BJ (cell line): ENCODE data around the gene GPR17. TPM values are rescaled to one million over a fixed set of nuclear protein-coding genes. Genes with fewer than 3 reads are reported as not detected.

Experiments used
- CTCF ChIA-PET: fragments of 350-600 bp; formaldehyde crosslinking; extraction: SDS; loops from one replicate; lab custom pipeline; 2021; ENCODE audit warnings: antibody characterized with exemption, inconsistent platforms; lab: Yijun Ruan, JAX
- POLR2A ChIA-PET: fragments of 300-600 bp; sonication (Branson Sonifier 250); formaldehyde crosslinking; extraction: SDS; loops from one replicate; lab custom pipeline; 2021; ENCODE audit warnings: antibody characterized with exemption; lab: Charles Lee
- DNase-seq: peaks from one replicate; pipeline ENCODE4 v3.0.0-alpha.2; 2011; ENCODE audit warnings: low read depth
- H3K27me3 ChIP-seq: 2 replicates; pipeline ENCODE4 v1.6.0; 2011; ENCODE audit warnings: low read length; ENCODE audit not compliant: control insufficient read depth, insufficient read depth
- H3K36me3 ChIP-seq: 2 replicates; pipeline ENCODE4 v1.5.1; 2011; ENCODE audit warnings: low read length; ENCODE audit not compliant: control insufficient read depth, insufficient read depth
- H3K4me3 ChIP-seq: 2 replicates; pipeline ENCODE4 v1.5.1; 2011; ENCODE audit warnings: low read depth, mild to moderate bottlenecking, control low read depth, low read length
- CTCF ChIP-seq: IDR thresholded peaks from 2 replicates; pipeline ENCODE4 v1.5.1; 2011; ENCODE audit warnings: low read depth, mild to moderate bottlenecking, control low read depth, inconsistent platforms, low read length, moderate library complexity; ENCODE audit not compliant: insufficient read depth
- polyA plus RNA-seq: library from polyadenylated mRNA; depleted of rRNA; stranded (reverse); fragments of >200 nt; gene quantifications from 2 replicates; pipeline ENCODE4 v1.2.3, GENCODE V29; 2011

GPR17 gene
- polyA plus RNA-seq, 1 experiment, result not detected

DNA sequence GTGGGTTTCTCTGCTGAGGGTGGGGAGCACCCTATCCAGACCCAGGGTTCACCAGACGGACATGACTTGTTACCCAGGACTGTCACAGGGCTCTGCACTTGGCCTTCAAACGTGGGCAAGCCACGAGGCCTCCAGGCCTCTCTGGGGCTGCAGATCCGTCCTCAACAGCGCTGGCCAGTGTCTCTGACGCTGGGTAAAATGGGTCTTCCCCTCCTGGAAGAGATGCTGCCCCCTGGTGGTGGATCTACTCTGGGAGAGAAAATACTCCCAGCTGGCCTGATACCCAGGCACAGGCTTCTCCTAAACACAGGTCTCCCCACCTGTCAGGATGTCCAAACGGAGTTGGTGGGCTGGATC, 3.7 kb downstream of the GPR17 start:
- ChIA-PET CTCF (interaction anchor here (0.6 to 8.8 kb wide), 20 partner anchors 11 to 160 kb away, joined by 3 to 89 read pairs (median 4); partner anchors contain the start of genes IWS1 and LIMS2), POLR2A (no interaction called here)
- Histone ChIP-seq H3K27me3 (no peaks in the 10 kb centered on the region), H3K36me3 (peaks cover 11% of the 10 kb centered on the region), H3K4me3 (no peak overlapping the region)
- no peak for DNase-seq
- peak; percentile 87 for TF ChIP-seq CTCF

DNA sequence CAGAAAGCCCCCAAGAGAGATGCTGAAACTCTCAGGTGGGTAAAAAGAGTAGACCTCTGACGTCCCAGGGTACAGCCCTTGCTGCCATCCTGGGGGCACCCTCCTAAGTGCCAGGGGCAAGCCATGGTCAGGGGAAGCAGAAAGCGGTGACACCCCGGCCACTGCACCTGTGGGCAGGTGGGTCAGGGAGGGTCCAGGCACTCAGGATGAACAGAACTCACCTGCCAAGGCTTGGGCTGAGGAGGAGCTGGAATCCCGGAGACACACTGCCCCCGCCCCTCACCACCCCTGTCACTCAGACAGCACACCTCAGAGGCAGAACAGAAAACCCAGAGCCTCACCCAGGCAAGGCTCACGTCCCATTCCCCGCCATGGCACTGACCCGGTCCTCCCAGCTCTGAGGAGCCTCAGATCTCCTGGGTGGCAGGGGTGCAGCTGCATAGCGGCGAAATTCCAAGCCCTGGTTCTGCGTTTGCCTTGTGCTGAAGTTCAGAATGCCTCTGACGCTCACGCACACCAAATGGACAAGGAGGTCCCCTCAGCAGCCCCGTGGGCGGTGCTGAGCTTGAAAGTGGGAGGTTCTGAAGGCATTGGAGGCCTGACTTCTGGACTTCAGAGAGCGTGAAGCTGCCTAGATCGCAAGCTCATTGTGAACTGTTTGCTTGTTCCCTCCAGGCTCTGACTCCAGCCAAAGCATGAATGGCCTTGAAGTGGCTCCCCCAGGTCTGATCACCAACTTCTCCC, 4.3 kb downstream of the GPR17 start:
- DNase-seq, result no peak
- CTCF ChIA-PET, result interaction anchor here (0.6 to 8.8 kb wide), 21 partner anchors 11 to 159 kb away, joined by 3 to 89 read pairs (median 4); partner anchors contain the start of genes IWS1 and LIMS2
- Histone ChIP-seq H3K27me3 (no peaks in the 10 kb centered on the region), H3K4me3 (no peak overlapping the region), H3K36me3 (peaks cover 13% of the 10 kb centered on the region)
- no peak for TF ChIP-seq CTCF
- POLR2A ChIA-PET, result no interaction called here

- ChIA-PET POLR2A (no interaction called here), CTCF (interaction anchor here (0.6 to 8.8 kb wide), 18 partner anchors 12 to 143 kb away, joined by 3 to 89 read pairs (median 4); partner anchors contain the start of gene LIMS2)
- Histone ChIP-seq H3K27me3 (no peaks in the 10 kb centered on the region), H3K36me3 (peaks cover 16% of the 10 kb centered on the region), H3K4me3 (no peak overlapping the region)
- no peak for DNase-seq
- TF ChIP-seq CTCF, result no peak
These were observed 4.9 kb downstream of the GPR17 start for GRCh38 chr2:127650785-127651380.

GRCh38 chr2:127651381-127651809, 5.4 kb downstream of the GPR17 start:
- Histone ChIP-seq H3K27me3 (no peaks in the 10 kb centered on the region), H3K4me3 (no peak overlapping the region), H3K36me3 (peaks cover 16% of the 10 kb centered on the region)
- DNase-seq, result no peak
- ChIA-PET POLR2A (no interaction called here), CTCF (interaction anchor here (2.8 to 8.8 kb wide), 3 partner anchors 12 to 60 kb away, joined by 17 to 89 read pairs (median 32); partner anchors contain the start of gene LIMS2)
- TF ChIP-seq CTCF, result no peak

- CTCF ChIA-PET, result interaction anchor here (1.1 to 8.8 kb wide), 3 partner anchors 16 to 61 kb away, joined by 4 to 89 read pairs (median 4); no protein-coding TSS in a partner anchor
- H3K4me3 ChIP-seq, result no peak overlapping the region
- H3K36me3 ChIP-seq, result peaks cover 21% of the 10 kb centered on the region
- no peak for TF ChIP-seq CTCF
- H3K27me3 ChIP-seq, result no peaks in the 10 kb centered on the region
- no peak for DNase-seq
- POLR2A ChIA-PET, result no interaction called here
These were observed 6.1 kb downstream of the GPR17 start for GRCh38 chr2:127651971-127652550.
